HEK293T (cell line): ENCODE measurements around the gene LKAAEAR1.

Experiments
- BHLHE40 ChIP-seq: fragments of 450-650 bp; IDR thresholded peaks from 2 replicates; pipeline ENCODE4 v1.6.1; 2016; ENCODE audit warnings: mild to moderate bottlenecking, moderate library complexity, borderline replicate concordance
- FOXA1 ChIP-seq: fragments of 450-650 bp; IDR thresholded peaks from 2 replicates; pipeline ENCODE4 v1.6.1; 2016; ENCODE audit warnings: mild to moderate bottlenecking
- FOXK2 ChIP-seq: fragments of 450-650 bp; IDR thresholded peaks from 2 replicates; pipeline ENCODE4 v1.6.1; 2016; ENCODE audit warnings: mild to moderate bottlenecking
- FOXM1 ChIP-seq: fragments of 450-650 bp; IDR thresholded peaks from 2 replicates; pipeline ENCODE4 v1.6.1; 2017; ENCODE audit warnings: mild to moderate bottlenecking, borderline replicate concordance
- HDGF ChIP-seq: fragments of 450-650 bp; IDR thresholded peaks from 2 replicates; pipeline ENCODE4 v1.6.1; 2017; ENCODE audit warnings: antibody characterized with exemption, borderline replicate concordance
- L3MBTL2 ChIP-seq: fragments of 450-650 bp; conservative IDR thresholded peaks from 2 replicates; pipeline ENCODE4 v1.6.1; 2016; ENCODE audit warnings: mild to moderate bottlenecking
- LEF1 ChIP-seq: fragments of 450-650 bp; IDR thresholded peaks from 2 replicates; pipeline ENCODE4 v1.6.1; 2017; ENCODE audit warnings: mild to moderate bottlenecking, borderline replicate concordance
- SP1 ChIP-seq: fragments of 450-650 bp; IDR thresholded peaks from 2 replicates; pipeline ENCODE4 v1.6.1; 2017
- SUZ12 ChIP-seq: fragments of 450-650 bp; IDR thresholded peaks from 2 replicates; pipeline ENCODE4 v1.6.1; 2016; ENCODE audit warnings: mild to moderate bottlenecking

- TF ChIP-seq L3MBTL2 (no peak), SP1 (no peak), FOXA1 (no peak), FOXM1 (no peak), SUZ12 (no peak), LEF1 (no peak), HDGF (no peak), FOXK2 (no peak), BHLHE40 (no peak)
Measured at GRCh38 chr20:64047968-64048401, 36.2 kb downstream of the LKAAEAR1 start.
